GM18499 (cell line): Measurements from ENCODE around the gene NUMB.
"Not testable (repeated sequence)": the region's sequence is repeated elsewhere in the genome, so short reads cannot be mapped to it uniquely, and the experiment has no call there.

Source experiments
- ATAC-seq: cut with Tn5 transposase; IDR thresholded peaks from one replicate; pipeline ENCODE4 v1.9.1; 2021; ENCODE audit warnings: moderate number of reproducible peaks; ENCODE audit not compliant: insufficient read depth, unreplicated experiment

The NUMB gene

GRCh38 chr14:73426877-73427276 is 31.5 kb downstream of the NUMB start:
- no peak for ATAC-seq

- no peak for ATAC-seq
Observed at GRCh38 chr14:73424453-73424852, 33.9 kb downstream of the NUMB start.

- ATAC-seq: not testable (repeated sequence)
Observed at GRCh38 chr14:73423092-73423491, 35.3 kb downstream of the NUMB start.

- no peak for ATAC-seq
Observed at GRCh38 chr14:73422515-73422914, 35.8 kb downstream of the NUMB start.

GRCh38 chr14:73418227-73418626 is 40.1 kb downstream of the NUMB start:
- ATAC-seq: no peak

- ATAC-seq: not testable (repeated sequence)
Observed at GRCh38 chr14:73406248-73406647, 52.1 kb downstream of the NUMB start.

- ATAC-seq: no peak
Observed at GRCh38 chr14:73403181-73403752, 55.1 kb downstream of the NUMB start.

GRCh38 chr14:73402579-73402978 is 55.8 kb downstream of the NUMB start:
- no peak for ATAC-seq

- no peak for ATAC-seq
Observed at GRCh38 chr14:73397810-73398209, 60.5 kb downstream of the NUMB start.

- ATAC-seq: no peak
Observed at GRCh38 chr14:73394317-73394716, 64.0 kb downstream of the NUMB start.

- no peak for ATAC-seq
Observed at GRCh38 chr14:73393375-73393774, 65.0 kb downstream of the NUMB start.

- no peak for ATAC-seq
Observed at GRCh38 chr14:73392329-73393257, 65.8 kb downstream of the NUMB start.

GRCh38 chr14:73387860-73388259 is 70.5 kb downstream of the NUMB start:
- ATAC-seq: not testable (repeated sequence)

- ATAC-seq: no peak
Observed at GRCh38 chr14:73386342-73386741, 72.0 kb downstream of the NUMB start.

GRCh38 chr14:73385021-73385420 is 73.3 kb downstream of the NUMB start:
- ATAC-seq: not testable (repeated sequence)

GRCh38 chr14:73383356-73383755 is 75.0 kb downstream of the NUMB start:
- no peak for ATAC-seq

GRCh38 chr14:73381380-73382013 is 76.8 kb downstream of the NUMB start:
- no peak for ATAC-seq

- no peak for ATAC-seq
Observed at GRCh38 chr14:73376585-73376984, 81.8 kb downstream of the NUMB start.

- no peak for ATAC-seq
Observed at GRCh38 chr14:73375861-73376260, 82.5 kb downstream of the NUMB start.

- ATAC-seq: no peak
Observed at GRCh38 chr14:73374218-73374617, 84.1 kb downstream of the NUMB start.

- ATAC-seq: no peak
Observed at GRCh38 chr14:73372529-73372928, 85.8 kb downstream of the NUMB start.
